Measurements from ENCODE around the gene CHRNA4.
"Not testable (repeated sequence)": the region's sequence is repeated elsewhere in the genome, so short reads cannot be mapped to it uniquely, and the experiment has no call there.

Gene CHRNA4

GRCh38 chr20:63347950-63348827 is 13.0 kb downstream of the CHRNA4 start:
- no peak for DNase-seq

- DNase-seq = no peak
Observed at GRCh38 chr20:63347081-63347741, 13.9 kb downstream of the CHRNA4 start.

GRCh38 chr20:63346131-63347080 is 14.7 kb downstream of the CHRNA4 start:
- no peak for DNase-seq

GRCh38 chr20:63345328-63346100 is 15.6 kb downstream of the CHRNA4 start:
- DNase-seq = no peak

GRCh38 chr20:63344616-63345327 is 16.4 kb downstream of the CHRNA4 start:
- no peak for DNase-seq

GRCh38 chr20:63343460-63344445 is 17.4 kb downstream of the CHRNA4 start:
- no peak for DNase-seq

- DNase-seq = no peak
Observed at GRCh38 chr20:63342561-63343459, 18.3 kb downstream of the CHRNA4 start.

GRCh38 chr20:63340158-63340688 is 20.9 kb downstream of the CHRNA4 start:
- not testable (repeated sequence) for DNase-seq

GRCh38 chr20:63339154-63340094 is 21.7 kb downstream of the CHRNA4 start:
- not testable (repeated sequence) for DNase-seq

- no peak for DNase-seq
Observed at GRCh38 chr20:63337786-63338420, 23.2 kb downstream of the CHRNA4 start.

GRCh38 chr20:63336232-63336752 is 24.9 kb downstream of the CHRNA4 start:
- no peak for DNase-seq

GRCh38 chr20:63335711-63336110 is 25.4 kb downstream of the CHRNA4 start:
- no peak for DNase-seq

- DNase-seq = not testable (repeated sequence)
Observed at GRCh38 chr20:63335060-63335459, 26.1 kb downstream of the CHRNA4 start.

- no peak for DNase-seq
Observed at GRCh38 chr20:63334356-63334755, 26.8 kb downstream of the CHRNA4 start.

- no peak for DNase-seq
Observed at GRCh38 chr20:63333241-63333836, 27.8 kb downstream of the CHRNA4 start.

GRCh38 chr20:63332488-63333240 is 28.5 kb downstream of the CHRNA4 start:
- DNase-seq = no peak
